NCI-H524 (cell line): ENCODE results near the gene NXT1.

Experiments used
- DNase-seq, 2 experiments: peaks; one replicate each; lab custom pipeline; 2025; lab: John Stamatoyannopoulos, UW

NXT1 gene

GRCh38 chr20:23361119-23361475 lies 10.5 kb downstream of the NXT1 start:
- DNase-seq: no peak

- DNase-seq: peak; percentile 97 to 99
Measured at GRCh38 chr20:23361476-23362391, 11.1 kb downstream of the NXT1 start, which contains the start of gene GZF1. GZF1 (plus strand) TSS chr20:23362182; CDS start chr20:23364384, 2,202 bp downstream.

- peak in 1 of 2 experiments; percentile 63 for DNase-seq
Measured at GRCh38 chr20:23362392-23363256, 12.0 kb downstream of the NXT1 start.

- no peak for DNase-seq
Measured at GRCh38 chr20:23363257-23363649, 12.7 kb downstream of the NXT1 start.

GRCh38 chr20:23365390-23366165 lies 15.0 kb downstream of the NXT1 start:
- no peak for DNase-seq

GRCh38 chr20:23366384-23366783 lies 15.8 kb downstream of the NXT1 start:
- no peak for DNase-seq

GRCh38 chr20:23367770-23368169 lies 17.2 kb downstream of the NXT1 start:
- DNase-seq: no peak

GRCh38 chr20:23368316-23369071 lies 17.9 kb downstream of the NXT1 start:
- no peak for DNase-seq

GRCh38 chr20:23369072-23369823 lies 18.7 kb downstream of the NXT1 start:
- no peak for DNase-seq

- DNase-seq: no peak
Measured at GRCh38 chr20:23370274-23370673, 19.7 kb downstream of the NXT1 start.

GRCh38 chr20:23370873-23371272 lies 20.3 kb downstream of the NXT1 start:
- no peak for DNase-seq

GRCh38 chr20:23371496-23371895 lies 20.9 kb downstream of the NXT1 start:
- DNase-seq: no peak

GRCh38 chr20:23374441-23374840 lies 23.9 kb downstream of the NXT1 start:
- DNase-seq: no peak

GRCh38 chr20:23375827-23376226 lies 25.2 kb downstream of the NXT1 start:
- no peak for DNase-seq

GRCh38 chr20:23379772-23380171 lies 29.2 kb downstream of the NXT1 start:
- DNase-seq: no peak

- DNase-seq: no peak
Measured at GRCh38 chr20:23381876-23382275, 31.3 kb downstream of the NXT1 start.

GRCh38 chr20:23386304-23387117 lies 35.9 kb downstream of the NXT1 start:
- DNase-seq: no peak

- DNase-seq: no peak
Measured at GRCh38 chr20:23387118-23387443, 36.5 kb downstream of the NXT1 start.

- no peak for DNase-seq
Measured at GRCh38 chr20:23390091-23390774, 39.6 kb downstream of the NXT1 start.
